Testis (tissue), 2 donors: ENCODE results near the gene ENTPD2.

Experiments used
- CTCF ChIP-seq, 3 experiments: fragments of 450-650 bp in 2 of 3; fragments of 200-600 bp in 1 of 3; sonication (generic) in 1 of 3; IDR thresholded peaks; one replicate each; pipeline ENCODE4 v1.5.1; 2016 to 2019; ENCODE audit warnings: antibody characterized with exemption in 3 of 3, mild to moderate bottlenecking in 2 of 3, moderate library complexity in 1 of 3
- POLR2A ChIP-seq: fragments of 450-650 bp; IDR thresholded peaks from one replicate; pipeline ENCODE4 v1.6.1; 2017; ENCODE audit warnings: antibody characterized with exemption, mild to moderate bottlenecking, moderate library complexity

GRCh38 chr9:137017071-137017470 is 36.8 kb downstream of the ENTPD2 start:
- no peak for TF ChIP-seq POLR2A
- TF ChIP-seq CTCF (IDR thresholded peaks at IDR 0.05): no peak
